Esophagus squamous epithelium (tissue), 4 donors: ENCODE results near the gene EEF1AKMT3.

Experiments used
- POLR2A ChIP-seq, 4 donors: fragments of 450-650 bp; IDR thresholded peaks; one replicate each; pipeline ENCODE4 v1.6.1; 2017; ENCODE audit warnings: antibody characterized with exemption in 4 of 4, mild to moderate bottlenecking in 4 of 4, moderate library complexity in 3 of 4
- TF ChIP-seq, protein P1 (sequence below), 6 experiments: fragments of 450-650 bp in 4 of 6; fragments of 200-600 bp in 2 of 6; sonication (generic) in 2 of 6; IDR thresholded peaks; one replicate each; pipeline ENCODE4 v1.5.1; 2016 to 2019; ENCODE audit warnings: antibody characterized with exemption in 6 of 6, mild to moderate bottlenecking in 4 of 6, moderate library complexity in 4 of 6

DNA sequence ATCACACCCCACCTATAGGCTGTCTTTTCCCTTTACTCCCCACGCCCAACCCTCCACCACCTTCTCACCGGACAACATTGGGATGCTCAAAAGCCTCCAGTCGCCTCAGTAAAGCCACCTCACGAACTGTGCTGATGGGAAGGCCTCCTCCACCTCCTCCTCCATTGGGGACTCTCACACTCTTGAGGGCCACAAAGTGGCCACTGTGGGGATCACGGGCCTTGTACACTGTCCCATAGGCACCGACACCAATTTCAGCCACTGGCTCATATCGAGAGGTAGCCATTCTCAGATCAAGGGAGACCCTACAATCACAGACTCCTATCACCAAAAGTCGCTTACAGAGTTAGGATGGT, 21.0 kb upstream of the EEF1AKMT3 start:
- TF ChIP-seq, protein P1, sequence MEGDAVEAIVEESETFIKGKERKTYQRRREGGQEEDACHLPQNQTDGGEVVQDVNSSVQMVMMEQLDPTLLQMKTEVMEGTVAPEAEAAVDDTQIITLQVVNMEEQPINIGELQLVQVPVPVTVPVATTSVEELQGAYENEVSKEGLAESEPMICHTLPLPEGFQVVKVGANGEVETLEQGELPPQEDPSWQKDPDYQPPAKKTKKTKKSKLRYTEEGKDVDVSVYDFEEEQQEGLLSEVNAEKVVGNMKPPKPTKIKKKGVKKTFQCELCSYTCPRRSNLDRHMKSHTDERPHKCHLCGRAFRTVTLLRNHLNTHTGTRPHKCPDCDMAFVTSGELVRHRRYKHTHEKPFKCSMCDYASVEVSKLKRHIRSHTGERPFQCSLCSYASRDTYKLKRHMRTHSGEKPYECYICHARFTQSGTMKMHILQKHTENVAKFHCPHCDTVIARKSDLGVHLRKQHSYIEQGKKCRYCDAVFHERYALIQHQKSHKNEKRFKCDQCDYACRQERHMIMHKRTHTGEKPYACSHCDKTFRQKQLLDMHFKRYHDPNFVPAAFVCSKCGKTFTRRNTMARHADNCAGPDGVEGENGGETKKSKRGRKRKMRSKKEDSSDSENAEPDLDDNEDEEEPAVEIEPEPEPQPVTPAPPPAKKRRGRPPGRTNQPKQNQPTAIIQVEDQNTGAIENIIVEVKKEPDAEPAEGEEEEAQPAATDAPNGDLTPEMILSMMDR (IDR thresholded peaks at IDR 0.05), result no peak
- TF ChIP-seq POLR2A (IDR thresholded peaks at IDR 0.05), result no peak
